ENCODE data around the gene NFYC.
"Not testable (repeated sequence)": the region's sequence is repeated elsewhere in the genome, so short reads cannot be mapped to it uniquely, and the experiment has no call there.

NFYC gene

DNA sequence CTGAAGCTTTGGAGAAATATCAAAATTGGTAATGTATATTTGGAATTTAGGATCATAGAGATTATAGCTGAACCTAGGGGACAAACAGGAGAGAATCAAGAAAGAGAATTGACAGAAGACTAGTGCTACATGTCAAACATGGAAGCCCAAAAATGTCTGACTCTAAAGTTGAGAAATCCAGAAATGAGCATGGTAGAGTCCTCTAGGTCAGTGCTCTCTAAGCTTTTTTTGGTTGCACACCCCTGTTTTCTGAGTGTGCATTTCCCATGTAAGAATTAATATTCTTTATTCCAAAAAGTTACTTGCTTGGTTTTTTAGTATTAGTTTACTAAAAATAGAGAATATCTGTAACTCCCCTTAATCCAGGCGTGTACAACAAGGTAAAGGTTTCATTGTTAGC, 25.6 kb downstream of the NFYC start:
- no peak for DNase-seq (ENCODE audit: low read depth, low spot score)
- in situ Hi-C loops (cut with HindIII; ENCODE audit: low sequenced_read_pairs), result no loop called here
- no peak overlapping the region for H3K4me3 ChIP-seq (ENCODE audit: low read depth, low read length)
- TF ChIP-seq, protein P1, sequence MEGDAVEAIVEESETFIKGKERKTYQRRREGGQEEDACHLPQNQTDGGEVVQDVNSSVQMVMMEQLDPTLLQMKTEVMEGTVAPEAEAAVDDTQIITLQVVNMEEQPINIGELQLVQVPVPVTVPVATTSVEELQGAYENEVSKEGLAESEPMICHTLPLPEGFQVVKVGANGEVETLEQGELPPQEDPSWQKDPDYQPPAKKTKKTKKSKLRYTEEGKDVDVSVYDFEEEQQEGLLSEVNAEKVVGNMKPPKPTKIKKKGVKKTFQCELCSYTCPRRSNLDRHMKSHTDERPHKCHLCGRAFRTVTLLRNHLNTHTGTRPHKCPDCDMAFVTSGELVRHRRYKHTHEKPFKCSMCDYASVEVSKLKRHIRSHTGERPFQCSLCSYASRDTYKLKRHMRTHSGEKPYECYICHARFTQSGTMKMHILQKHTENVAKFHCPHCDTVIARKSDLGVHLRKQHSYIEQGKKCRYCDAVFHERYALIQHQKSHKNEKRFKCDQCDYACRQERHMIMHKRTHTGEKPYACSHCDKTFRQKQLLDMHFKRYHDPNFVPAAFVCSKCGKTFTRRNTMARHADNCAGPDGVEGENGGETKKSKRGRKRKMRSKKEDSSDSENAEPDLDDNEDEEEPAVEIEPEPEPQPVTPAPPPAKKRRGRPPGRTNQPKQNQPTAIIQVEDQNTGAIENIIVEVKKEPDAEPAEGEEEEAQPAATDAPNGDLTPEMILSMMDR (IDR thresholded peaks at IDR 0.05; ENCODE audit: low read depth, low read length), result no peak

DNA sequence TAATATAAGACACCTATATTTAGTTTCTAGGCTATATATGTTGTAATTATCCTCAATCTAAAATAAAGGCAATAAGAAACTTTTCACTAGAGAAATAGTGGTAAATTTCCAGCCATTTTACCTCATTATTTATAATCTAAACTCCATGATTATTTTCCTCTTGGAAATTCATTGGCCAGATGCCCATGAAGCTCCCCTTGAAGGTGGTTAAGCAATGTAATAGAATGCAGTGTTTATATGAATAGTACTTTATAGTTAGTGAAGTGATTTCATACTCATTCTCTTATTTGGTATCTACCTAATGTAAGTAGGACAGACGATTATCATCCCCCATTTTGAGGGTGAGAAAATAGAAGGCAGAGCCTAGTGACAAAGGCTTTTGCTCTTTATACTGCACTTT, 26.5 kb downstream of the NFYC start:
- in situ Hi-C loops (cut with HindIII; ENCODE audit: low sequenced_read_pairs), result no loop called here
- TF ChIP-seq, protein P1 (IDR thresholded peaks at IDR 0.05; ENCODE audit: low read depth, low read length), result no peak
- peak; percentile 13 for DNase-seq (ENCODE audit: low read depth, low spot score)

DNA sequence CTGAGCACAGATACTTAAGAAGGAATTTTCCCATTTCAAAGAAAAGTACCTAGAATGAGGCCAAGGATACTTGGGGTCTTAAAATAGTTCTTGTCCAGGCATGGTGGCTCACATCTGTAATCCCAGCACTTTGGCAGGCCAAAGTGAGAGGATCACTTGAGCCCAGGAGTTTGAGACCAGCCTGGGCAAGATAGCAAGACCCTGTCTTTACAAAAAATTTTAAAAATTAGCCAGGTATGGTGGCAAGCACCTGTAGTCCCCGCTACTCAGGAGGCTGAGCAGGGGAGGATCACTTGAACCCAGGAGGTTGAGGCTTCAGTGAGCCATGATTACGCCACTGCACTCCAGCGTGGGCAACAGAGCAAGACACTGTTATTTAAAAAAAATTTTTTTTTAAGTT, 29.0 kb downstream of the NFYC start:
- TF ChIP-seq, protein P1 (IDR thresholded peaks at IDR 0.05; ENCODE audit: low read depth, low read length), result no peak
- H3K4me3 ChIP-seq (ENCODE audit: low read depth, low read length), result no peak overlapping the region
- in situ Hi-C loops (cut with HindIII; ENCODE audit: low sequenced_read_pairs), result no loop called here
- DNase-seq (ENCODE audit: low read depth, low spot score), result no peak

More for the DNA sequence above, 26.5 kb downstream of the NFYC start:
- no peak overlapping the region for H3K4me3 ChIP-seq (ENCODE audit: low read depth, low read length)

DNA sequence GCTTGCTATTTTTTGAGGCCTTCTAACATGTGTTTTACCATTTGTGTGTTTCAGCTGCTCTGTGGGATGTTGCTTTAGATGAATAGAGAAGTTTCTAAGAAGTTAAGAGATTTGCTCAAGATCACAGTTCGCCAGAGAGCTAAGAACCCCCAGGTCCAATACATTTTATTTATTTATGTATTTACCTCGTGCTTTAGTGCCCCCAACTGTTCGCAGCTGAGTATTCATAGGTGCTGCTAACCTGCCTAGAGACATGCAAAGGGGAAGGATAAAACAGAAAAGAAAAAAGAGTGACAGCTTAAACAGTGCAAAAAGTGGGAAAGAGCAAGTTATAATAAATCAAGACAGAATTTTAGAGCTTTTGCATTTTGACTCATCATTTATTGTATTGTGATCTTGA, 31.1 kb downstream of the NFYC start:
- DNase-seq (ENCODE audit: low read depth, low spot score), result no peak
- H3K4me3 ChIP-seq (ENCODE audit: low read depth, low read length), result no peak overlapping the region
- TF ChIP-seq, protein P1 (IDR thresholded peaks at IDR 0.05; ENCODE audit: low read depth, low read length), result no peak
- in situ Hi-C loops (cut with HindIII; ENCODE audit: low sequenced_read_pairs), result no loop called here

DNA sequence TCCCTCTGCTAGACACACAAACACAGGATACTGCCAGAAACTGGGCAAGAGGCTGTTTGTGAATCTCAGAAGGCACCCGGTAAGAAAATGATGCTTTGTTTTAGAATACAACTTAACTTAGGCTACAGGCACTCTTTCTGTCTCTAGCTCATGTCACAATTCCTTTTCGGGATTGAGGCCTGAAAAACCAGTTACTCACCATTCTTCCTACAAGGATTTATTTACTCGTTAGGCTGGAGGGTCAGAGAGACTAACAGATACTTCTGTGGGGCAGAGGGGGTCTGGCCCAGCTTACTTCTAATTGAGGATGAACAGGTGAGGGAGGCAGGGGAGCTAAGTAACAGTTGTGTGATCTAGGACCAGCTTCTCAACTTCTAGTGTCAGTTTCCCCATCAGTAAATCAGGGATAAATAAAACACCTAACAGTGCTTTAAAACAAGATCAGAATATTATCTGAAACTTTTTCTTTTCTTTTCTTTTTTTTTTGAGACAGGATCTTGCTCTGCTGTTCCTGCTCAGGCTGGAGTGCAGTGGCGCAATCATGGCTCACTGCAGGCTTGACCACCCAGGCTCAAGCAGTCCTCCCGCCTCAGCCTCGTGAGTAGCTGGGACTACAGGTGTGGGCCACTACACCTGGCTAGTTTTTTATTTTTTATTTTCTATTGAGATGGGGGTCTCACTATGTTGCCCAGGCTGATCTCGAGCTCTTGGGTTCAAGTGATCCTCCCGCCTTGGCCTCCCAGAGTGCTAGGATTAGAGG, 31.9 kb downstream of the NFYC start:
- H3K4me3 ChIP-seq (ENCODE audit: low read depth, low read length), result no peak overlapping the region
- in situ Hi-C loops (cut with HindIII; ENCODE audit: low sequenced_read_pairs), result no loop called here
- DNase-seq (ENCODE audit: low read depth, low spot score), result no peak
- TF ChIP-seq, protein P1 (IDR thresholded peaks at IDR 0.05; ENCODE audit: low read depth, low read length), result no peak

DNA sequence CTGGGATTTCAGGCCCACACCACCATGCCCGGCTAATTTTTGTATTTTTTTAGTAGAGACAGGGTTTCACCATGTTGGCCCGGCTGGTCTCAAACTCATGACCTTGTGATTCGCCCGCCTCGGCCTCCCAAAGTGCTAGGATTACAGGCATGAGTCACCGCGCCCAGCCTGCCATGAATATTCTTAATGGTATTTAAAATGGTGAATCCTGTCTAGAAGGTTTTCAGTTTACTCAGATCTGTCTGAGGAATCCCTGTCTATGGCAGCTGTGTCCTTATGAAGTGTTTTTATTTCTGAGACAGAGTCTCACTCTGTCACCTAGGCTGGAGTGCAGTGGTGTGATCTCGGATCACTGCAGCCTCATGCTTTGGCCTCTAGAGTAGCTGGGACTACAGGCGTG, 36.2 kb downstream of the NFYC start:
- in situ Hi-C loops (cut with HindIII; ENCODE audit: low sequenced_read_pairs), result not testable (repeated sequence)

DNA sequence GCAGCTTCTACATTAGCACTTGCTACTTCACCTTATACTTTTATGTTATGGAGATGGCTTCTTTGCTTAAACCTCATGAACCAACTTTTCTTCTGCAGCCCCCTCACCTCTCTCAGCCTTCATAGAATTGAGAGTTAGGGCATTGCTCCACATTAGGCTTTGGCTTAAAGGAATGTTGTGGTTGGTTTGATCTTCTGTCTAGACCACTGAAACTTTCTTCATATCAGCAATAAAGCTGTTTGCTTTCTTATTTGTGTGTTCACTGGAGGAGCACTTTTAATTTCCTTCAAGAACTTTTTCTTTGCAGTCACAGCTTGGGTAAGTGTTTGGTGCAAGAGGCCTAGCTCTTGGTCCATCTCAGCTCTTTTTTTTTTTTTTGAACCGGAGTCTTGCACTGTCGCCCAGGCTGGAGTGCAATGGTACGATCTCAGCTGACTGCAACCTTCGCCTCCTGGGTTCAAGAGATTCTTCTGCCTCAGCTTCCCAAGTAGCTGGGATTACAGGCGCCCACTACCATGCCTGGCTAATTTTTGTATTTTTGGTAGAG, 37.9 kb downstream of the NFYC start:
- in situ Hi-C loops (cut with HindIII; ENCODE audit: low sequenced_read_pairs); H3K4me3 ChIP-seq (ENCODE audit: low read depth, low read length): not testable (repeated sequence)
- peak; percentile 31 for DNase-seq (ENCODE audit: low read depth, low spot score)

More for the DNA sequence above, 36.2 kb downstream of the NFYC start:
- not testable (repeated sequence) for H3K4me3 ChIP-seq (ENCODE audit: low read depth, low read length)
- peak; percentile 39 for DNase-seq (ENCODE audit: low read depth, low spot score)

All from astrocyte of the spinal cord (primary cell).